ENCODE data around the gene CFDP1. TPM values are rescaled to one million over a fixed set of nuclear protein-coding genes. Genes with fewer than 3 reads are reported as not detected.

The CFDP1 gene
- total and polyA plus RNA-seq, 2 of the 13 experiments (the other 11 are each of a cell fraction or from before 2014, with no cell fraction given), result 78.6 to 153 TPM

DNA sequence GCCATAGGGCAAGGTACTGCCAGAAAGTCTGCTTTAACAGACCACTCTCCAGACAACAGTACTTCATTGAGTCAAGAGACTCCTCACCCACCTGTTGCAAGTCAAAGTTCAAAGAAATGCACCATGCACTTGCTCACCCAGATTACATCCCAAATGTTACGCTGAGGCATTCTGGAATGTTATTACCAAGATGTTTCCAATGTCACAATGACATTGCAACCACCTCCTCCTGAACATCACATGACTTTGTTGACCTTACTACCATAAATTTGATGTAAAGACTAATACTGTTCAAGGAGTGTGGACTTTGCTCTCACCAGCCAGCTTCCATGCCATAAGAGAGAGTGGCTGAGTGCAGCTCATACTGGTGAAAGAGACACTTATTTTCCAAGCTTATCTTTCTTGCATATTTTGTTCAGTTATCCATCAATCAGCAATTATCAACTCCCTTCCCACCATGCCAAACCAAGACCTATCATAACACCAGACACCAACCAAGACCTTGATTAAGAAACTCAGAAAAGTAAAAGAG lies 123.3 kb downstream of the CFDP1 start (continued):
- TF ChIP-seq, protein P1, sequence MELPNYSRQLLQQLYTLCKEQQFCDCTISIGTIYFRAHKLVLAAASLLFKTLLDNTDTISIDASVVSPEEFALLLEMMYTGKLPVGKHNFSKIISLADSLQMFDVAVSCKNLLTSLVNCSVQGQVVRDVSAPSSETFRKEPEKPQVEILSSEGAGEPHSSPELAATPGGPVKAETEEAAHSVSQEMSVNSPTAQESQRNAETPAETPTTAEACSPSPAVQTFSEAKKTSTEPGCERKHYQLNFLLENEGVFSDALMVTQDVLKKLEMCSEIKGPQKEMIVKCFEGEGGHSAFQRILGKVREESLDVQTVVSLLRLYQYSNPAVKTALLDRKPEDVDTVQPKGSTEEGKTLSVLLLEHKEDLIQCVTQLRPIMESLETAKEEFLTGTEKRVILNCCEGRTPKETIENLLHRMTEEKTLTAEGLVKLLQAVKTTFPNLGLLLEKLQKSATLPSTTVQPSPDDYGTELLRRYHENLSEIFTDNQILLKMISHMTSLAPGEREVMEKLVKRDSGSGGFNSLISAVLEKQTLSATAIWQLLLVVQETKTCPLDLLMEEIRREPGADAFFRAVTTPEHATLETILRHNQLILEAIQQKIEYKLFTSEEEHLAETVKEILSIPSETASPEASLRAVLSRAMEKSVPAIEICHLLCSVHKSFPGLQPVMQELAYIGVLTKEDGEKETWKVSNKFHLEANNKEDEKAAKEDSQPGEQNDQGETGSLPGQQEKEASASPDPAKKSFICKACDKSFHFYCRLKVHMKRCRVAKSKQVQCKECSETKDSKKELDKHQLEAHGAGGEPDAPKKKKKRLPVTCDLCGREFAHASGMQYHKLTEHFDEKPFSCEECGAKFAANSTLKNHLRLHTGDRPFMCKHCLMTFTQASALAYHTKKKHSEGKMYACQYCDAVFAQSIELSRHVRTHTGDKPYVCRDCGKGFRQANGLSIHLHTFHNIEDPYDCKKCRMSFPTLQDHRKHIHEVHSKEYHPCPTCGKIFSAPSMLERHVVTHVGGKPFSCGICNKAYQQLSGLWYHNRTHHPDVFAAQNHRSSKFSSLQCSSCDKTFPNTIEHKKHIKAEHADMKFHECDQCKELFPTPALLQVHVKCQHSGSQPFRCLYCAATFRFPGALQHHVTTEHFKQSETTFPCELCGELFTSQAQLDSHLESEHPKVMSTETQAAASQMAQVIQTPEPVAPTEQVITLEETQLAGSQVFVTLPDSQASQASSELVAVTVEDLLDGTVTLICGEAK (IDR thresholded peaks at IDR 0.05), result no peak
- TF ChIP-seq, protein P1 (CRISPR knock-in tag; IDR thresholded peaks at IDR 0.05), result no peak
- TF ChIP-seq ERF (CRISPR knock-in tag; IDR thresholded peaks at IDR 0.05), result peak; percentile 34; the same call in 1 of the 2 replicates
- TF ChIP-seq, protein P2, sequence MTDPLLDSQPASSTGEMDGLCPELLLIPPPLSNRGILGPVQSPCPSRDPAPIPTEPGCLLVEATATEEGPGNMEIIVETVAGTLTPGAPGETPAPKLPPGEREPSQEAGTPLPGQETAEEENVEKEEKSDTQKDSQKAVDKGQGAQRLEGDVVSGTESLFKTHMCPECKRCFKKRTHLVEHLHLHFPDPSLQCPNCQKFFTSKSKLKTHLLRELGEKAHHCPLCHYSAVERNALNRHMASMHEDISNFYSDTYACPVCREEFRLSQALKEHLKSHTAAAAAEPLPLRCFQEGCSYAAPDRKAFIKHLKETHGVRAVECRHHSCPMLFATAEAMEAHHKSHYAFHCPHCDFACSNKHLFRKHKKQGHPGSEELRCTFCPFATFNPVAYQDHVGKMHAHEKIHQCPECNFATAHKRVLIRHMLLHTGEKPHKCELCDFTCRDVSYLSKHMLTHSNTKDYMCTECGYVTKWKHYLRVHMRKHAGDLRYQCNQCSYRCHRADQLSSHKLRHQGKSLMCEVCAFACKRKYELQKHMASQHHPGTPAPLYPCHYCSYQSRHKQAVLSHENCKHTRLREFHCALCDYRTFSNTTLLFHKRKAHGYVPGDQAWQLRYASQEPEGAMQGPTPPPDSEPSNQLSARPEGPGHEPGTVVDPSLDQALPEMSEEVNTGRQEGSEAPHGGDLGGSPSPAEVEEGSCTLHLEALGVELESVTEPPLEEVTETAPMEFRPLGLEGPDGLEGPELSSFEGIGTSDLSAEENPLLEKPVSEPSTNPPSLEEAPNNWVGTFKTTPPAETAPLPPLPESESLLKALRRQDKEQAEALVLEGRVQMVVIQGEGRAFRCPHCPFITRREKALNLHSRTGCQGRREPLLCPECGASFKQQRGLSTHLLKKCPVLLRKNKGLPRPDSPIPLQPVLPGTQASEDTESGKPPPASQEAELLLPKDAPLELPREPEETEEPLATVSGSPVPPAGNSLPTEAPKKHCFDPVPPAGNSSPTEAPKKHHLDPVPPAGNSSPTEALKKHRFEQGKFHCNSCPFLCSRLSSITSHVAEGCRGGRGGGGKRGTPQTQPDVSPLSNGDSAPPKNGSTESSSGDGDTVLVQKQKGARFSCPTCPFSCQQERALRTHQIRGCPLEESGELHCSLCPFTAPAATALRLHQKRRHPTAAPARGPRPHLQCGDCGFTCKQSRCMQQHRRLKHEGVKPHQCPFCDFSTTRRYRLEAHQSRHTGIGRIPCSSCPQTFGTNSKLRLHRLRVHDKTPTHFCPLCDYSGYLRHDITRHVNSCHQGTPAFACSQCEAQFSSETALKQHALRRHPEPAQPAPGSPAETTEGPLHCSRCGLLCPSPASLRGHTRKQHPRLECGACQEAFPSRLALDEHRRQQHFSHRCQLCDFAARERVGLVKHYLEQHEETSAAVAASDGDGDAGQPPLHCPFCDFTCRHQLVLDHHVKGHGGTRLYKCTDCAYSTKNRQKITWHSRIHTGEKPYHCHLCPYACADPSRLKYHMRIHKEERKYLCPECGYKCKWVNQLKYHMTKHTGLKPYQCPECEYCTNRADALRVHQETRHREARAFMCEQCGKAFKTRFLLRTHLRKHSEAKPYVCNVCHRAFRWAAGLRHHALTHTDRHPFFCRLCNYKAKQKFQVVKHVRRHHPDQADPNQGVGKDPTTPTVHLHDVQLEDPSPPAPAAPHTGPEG (CRISPR knock-in tag; IDR thresholded peaks at IDR 0.05), result no peak
- TF ChIP-seq, protein P3, sequence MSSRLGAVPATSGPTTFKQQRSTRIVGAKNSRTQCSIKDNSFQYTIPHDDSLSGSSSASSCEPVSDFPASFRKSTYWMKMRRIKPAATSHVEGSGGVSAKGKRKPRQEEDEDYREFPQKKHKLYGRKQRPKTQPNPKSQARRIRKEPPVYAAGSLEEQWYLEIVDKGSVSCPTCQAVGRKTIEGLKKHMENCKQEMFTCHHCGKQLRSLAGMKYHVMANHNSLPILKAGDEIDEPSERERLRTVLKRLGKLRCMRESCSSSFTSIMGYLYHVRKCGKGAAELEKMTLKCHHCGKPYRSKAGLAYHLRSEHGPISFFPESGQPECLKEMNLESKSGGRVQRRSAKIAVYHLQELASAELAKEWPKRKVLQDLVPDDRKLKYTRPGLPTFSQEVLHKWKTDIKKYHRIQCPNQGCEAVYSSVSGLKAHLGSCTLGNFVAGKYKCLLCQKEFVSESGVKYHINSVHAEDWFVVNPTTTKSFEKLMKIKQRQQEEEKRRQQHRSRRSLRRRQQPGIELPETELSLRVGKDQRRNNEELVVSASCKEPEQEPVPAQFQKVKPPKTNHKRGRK (CRISPR knock-in tag; IDR thresholded peaks at IDR 0.05), result no peak
- no peak for TF ChIP-seq HDAC6 (IDR thresholded peaks at IDR 0.05; ENCODE audit: low read depth, low read length)
- no peak for TF ChIP-seq HIVEP1 (CRISPR knock-in tag; IDR thresholded peaks at IDR 0.05)
- no peak for TF ChIP-seq ZNF138 (CRISPR knock-in tag; IDR thresholded peaks at IDR 0.05; ENCODE audit: low read depth)
- 0 out of 2 replicates have a peak, but pooled peaks have one; percentile 20 for TF ChIP-seq ZSCAN9 (CRISPR knock-in tag; IDR thresholded peaks at IDR 0.05; ENCODE audit: borderline replicate concordance)
- TF ChIP-seq, protein P4, sequence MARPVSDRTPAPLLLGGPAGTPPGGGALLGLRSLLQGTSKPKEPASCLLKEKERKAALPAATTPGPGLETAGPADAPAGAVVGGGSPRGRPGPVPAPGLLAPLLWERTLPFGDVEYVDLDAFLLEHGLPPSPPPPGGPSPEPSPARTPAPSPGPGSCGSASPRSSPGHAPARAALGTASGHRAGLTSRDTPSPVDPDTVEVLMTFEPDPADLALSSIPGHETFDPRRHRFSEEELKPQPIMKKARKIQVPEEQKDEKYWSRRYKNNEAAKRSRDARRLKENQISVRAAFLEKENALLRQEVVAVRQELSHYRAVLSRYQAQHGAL (CRISPR knock-in tag; IDR thresholded peaks at IDR 0.05; ENCODE audit: not compliant biosample characterization), result no peak
- TF ChIP-seq FOXO1 (CRISPR knock-in tag; IDR thresholded peaks at IDR 0.05), result peak; percentile 69
- TF ChIP-seq ZNF337 (CRISPR knock-in tag; IDR thresholded peaks at IDR 0.05; ENCODE audit: borderline replicate concordance, low read depth), result no peak

Data from HepG2 (cell line).